Neural cell (in vitro differentiated cells): ENCODE data around the gene PLCL1. TPM values are rescaled to one million over a fixed set of nuclear protein-coding genes. Genes with fewer than 3 reads are reported as not detected.

ENCODE experiments used
- H2AFZ ChIP-seq: fragments of 200-600, 300-800 bp; sonication (generic), shearing (Covaris generic); 2 replicates; pipeline ENCODE4 v1.6.0; 2014; ENCODE audit warnings: low read depth, mild to moderate bottlenecking, antibody characterized with exemption, low read length, moderate library complexity
- H3F3A ChIP-seq: fragments of 200-600 bp; shearing (Covaris generic); 2 replicates; pipeline ENCODE4 v1.6.1; 2016; ENCODE audit warnings: mild to moderate bottlenecking, moderate library complexity, mixed read lengths, antibody characterized with exemption, low read length; ENCODE audit not compliant: insufficient read depth, poor library complexity, severe bottlenecking
- H3K27ac ChIP-seq: fragments of 200-600, 300-800 bp; sonication (generic), shearing (Covaris generic); 2 replicates; pipeline ENCODE4 v1.5.1; 2014; ENCODE audit warnings: mild to moderate bottlenecking, low read length, moderate library complexity
- H3K27me3 ChIP-seq: fragments of 300-800, 200-600 bp; sonication (generic), shearing (Covaris generic); 2 replicates; pipeline ENCODE4 v1.6.0; 2014; ENCODE audit warnings: mild to moderate bottlenecking, low read depth, low read length, moderate library complexity; ENCODE audit not compliant: insufficient read depth
- H3K36me3 ChIP-seq: fragments of 300-800, 200-600 bp; sonication (generic), shearing (Covaris generic); 2 replicates; pipeline ENCODE4 v1.5.1; 2014; ENCODE audit warnings: mild to moderate bottlenecking, antibody characterized with exemption, low read length, moderate library complexity; ENCODE audit not compliant: insufficient read depth
- H3K4me2 ChIP-seq: fragments of 300-800, 200-600 bp; sonication (generic), shearing (Covaris generic); 2 replicates; pipeline ENCODE4 v1.6.0; 2014; ENCODE audit warnings: mild to moderate bottlenecking, low read length
- H3K4me3 ChIP-seq: fragments of 300-800, 200-600 bp; sonication (generic), shearing (Covaris generic); 2 replicates; pipeline ENCODE4 v1.5.1; 2014; ENCODE audit warnings: mild to moderate bottlenecking, low read length, moderate library complexity
- H3K79me2 ChIP-seq: fragments of 200-600 bp; shearing (Covaris generic); replicated peaks from 2 replicates; pipeline ENCODE4 v1.6.0; 2014; ENCODE audit warnings: mild to moderate bottlenecking, low read length, moderate library complexity; ENCODE audit not compliant: insufficient read depth
- H3K9ac ChIP-seq: fragments of 300-800, 200-600 bp; sonication (generic), shearing (Covaris generic); 2 replicates; pipeline ENCODE4 v1.6.1; 2016; ENCODE audit warnings: mild to moderate bottlenecking, low read length, mixed read lengths
- H3K9me2 ChIP-seq: fragments of 200-600 bp; shearing (Covaris generic); 2 replicates; pipeline ENCODE4 v1.6.1; 2016; ENCODE audit warnings: mild to moderate bottlenecking, low read length, mixed read lengths; ENCODE audit not compliant: insufficient read depth
- H3K9me3 ChIP-seq: fragments of 200-600, 300-800 bp; sonication (generic), shearing (Covaris generic); 2 replicates; pipeline ENCODE4 v1.6.1; 2016; ENCODE audit warnings: mild to moderate bottlenecking, mixed run types, low read length, moderate library complexity, mixed read lengths
- H4K20me1 ChIP-seq: fragments of 200-600 bp; shearing (Covaris generic); 2 replicates; pipeline ENCODE4 v1.6.1; 2016; ENCODE audit warnings: mild to moderate bottlenecking, mixed run types; ENCODE audit not compliant: insufficient read depth
- EP300 ChIP-seq: fragments of 450-650 bp; conservative IDR thresholded peaks from 2 replicates; pipeline ENCODE4 v1.6.1; 2014; ENCODE audit warnings: antibody characterized with exemption, mild to moderate bottlenecking, moderate library complexity; ENCODE audit not compliant: poor library complexity, severe bottlenecking
- EZH2 ChIP-seq: fragments of 200-600, 300-800 bp; shearing (Covaris generic), sonication (generic); IDR thresholded peaks from 2 replicates; pipeline ENCODE4 v1.6.1; 2014; ENCODE audit warnings: antibody characterized with exemption, low read length, borderline replicate concordance, mild to moderate bottlenecking; ENCODE audit not compliant: insufficient read depth, poor library complexity, severe bottlenecking
- MXI1 ChIP-seq: fragments of 450-650 bp; conservative IDR thresholded peaks from 2 replicates; pipeline ENCODE4 v1.6.1; 2014; ENCODE audit warnings: antibody characterized with exemption, mild to moderate bottlenecking; ENCODE audit not compliant: poor library complexity, severe bottlenecking
- POLR2AphosphoS5 ChIP-seq: IDR thresholded peaks from 2 replicates; pipeline ENCODE4 v1.6.1; 2012
- RAD21 ChIP-seq: fragments of 450-650 bp; conservative IDR thresholded peaks from 2 replicates; pipeline ENCODE4 v1.6.1; 2014; ENCODE audit warnings: antibody characterized with exemption, mild to moderate bottlenecking, moderate library complexity
- SMC3 ChIP-seq: fragments of 450-650 bp; conservative IDR thresholded peaks from 2 replicates; pipeline ENCODE4 v1.6.1; 2014; ENCODE audit warnings: antibody characterized with exemption, mild to moderate bottlenecking, moderate library complexity; ENCODE audit not compliant: poor library complexity
- TAF1 ChIP-seq: IDR thresholded peaks from 2 replicates; pipeline ENCODE4 v1.6.1; 2012; ENCODE audit warnings: low read depth
- polyA plus RNA-seq: library from polyadenylated mRNA; depleted of rRNA; stranded (reverse); fragments of >200 nt; gene quantifications from 2 replicates; pipeline ENCODE4 v1.2.3, GENCODE V29; 2014
- TF ChIP-seq, protein P1 (sequence below): IDR thresholded peaks from 2 replicates; pipeline ENCODE4 v1.6.1; 2012; ENCODE audit warnings: borderline replicate concordance
- TF ChIP-seq, protein P2 (sequence below): fragments of 450-650 bp; IDR thresholded peaks from 2 replicates; pipeline ENCODE4 v1.5.1; 2014; ENCODE audit warnings: antibody characterized with exemption, mild to moderate bottlenecking, moderate library complexity; ENCODE audit not compliant: poor library complexity, severe bottlenecking

Gene PLCL1
- polyA plus RNA-seq, 1 donor from 2014 or later: 6.8 TPM

DNA sequence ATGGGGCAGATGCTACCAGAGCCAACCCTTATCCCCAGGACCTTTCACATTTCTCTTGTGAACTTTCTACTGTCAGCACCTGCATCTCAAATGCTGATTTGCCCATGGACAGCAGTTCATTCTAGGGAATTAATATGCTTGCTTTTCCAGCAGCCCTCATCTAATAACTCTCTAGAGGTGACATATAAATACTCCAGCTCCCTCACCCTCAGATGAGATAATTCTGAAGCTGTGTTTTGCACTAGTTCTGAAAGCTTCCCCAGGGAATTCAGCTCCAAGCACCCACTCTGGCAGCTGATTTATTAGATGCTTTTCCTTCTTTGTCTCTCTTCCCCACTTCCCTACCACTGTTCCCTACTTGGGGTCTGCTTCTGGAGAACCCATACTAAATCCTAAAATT, 62.1 kb downstream of the PLCL1 start:
- no peaks in the 10 kb centered on the region for H3K9me3 ChIP-seq
- H3K27me3 ChIP-seq: no peaks in the 10 kb centered on the region
- H3K4me2 ChIP-seq: no peak overlapping the region
- no peaks in the 10 kb centered on the region for H4K20me1 ChIP-seq
- TF ChIP-seq MXI1 (no peak), TAF1 (no peak), SMC3 (no peak), EP300 (no peak), RAD21 (no peak), POLR2AphosphoS5 (no peak), EZH2 (no peak)
- TF ChIP-seq, protein P1, sequence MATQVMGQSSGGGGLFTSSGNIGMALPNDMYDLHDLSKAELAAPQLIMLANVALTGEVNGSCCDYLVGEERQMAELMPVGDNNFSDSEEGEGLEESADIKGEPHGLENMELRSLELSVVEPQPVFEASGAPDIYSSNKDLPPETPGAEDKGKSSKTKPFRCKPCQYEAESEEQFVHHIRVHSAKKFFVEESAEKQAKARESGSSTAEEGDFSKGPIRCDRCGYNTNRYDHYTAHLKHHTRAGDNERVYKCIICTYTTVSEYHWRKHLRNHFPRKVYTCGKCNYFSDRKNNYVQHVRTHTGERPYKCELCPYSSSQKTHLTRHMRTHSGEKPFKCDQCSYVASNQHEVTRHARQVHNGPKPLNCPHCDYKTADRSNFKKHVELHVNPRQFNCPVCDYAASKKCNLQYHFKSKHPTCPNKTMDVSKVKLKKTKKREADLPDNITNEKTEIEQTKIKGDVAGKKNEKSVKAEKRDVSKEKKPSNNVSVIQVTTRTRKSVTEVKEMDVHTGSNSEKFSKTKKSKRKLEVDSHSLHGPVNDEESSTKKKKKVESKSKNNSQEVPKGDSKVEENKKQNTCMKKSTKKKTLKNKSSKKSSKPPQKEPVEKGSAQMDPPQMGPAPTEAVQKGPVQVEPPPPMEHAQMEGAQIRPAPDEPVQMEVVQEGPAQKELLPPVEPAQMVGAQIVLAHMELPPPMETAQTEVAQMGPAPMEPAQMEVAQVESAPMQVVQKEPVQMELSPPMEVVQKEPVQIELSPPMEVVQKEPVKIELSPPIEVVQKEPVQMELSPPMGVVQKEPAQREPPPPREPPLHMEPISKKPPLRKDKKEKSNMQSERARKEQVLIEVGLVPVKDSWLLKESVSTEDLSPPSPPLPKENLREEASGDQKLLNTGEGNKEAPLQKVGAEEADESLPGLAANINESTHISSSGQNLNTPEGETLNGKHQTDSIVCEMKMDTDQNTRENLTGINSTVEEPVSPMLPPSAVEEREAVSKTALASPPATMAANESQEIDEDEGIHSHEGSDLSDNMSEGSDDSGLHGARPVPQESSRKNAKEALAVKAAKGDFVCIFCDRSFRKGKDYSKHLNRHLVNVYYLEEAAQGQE: no peak
- TF ChIP-seq, protein P2, sequence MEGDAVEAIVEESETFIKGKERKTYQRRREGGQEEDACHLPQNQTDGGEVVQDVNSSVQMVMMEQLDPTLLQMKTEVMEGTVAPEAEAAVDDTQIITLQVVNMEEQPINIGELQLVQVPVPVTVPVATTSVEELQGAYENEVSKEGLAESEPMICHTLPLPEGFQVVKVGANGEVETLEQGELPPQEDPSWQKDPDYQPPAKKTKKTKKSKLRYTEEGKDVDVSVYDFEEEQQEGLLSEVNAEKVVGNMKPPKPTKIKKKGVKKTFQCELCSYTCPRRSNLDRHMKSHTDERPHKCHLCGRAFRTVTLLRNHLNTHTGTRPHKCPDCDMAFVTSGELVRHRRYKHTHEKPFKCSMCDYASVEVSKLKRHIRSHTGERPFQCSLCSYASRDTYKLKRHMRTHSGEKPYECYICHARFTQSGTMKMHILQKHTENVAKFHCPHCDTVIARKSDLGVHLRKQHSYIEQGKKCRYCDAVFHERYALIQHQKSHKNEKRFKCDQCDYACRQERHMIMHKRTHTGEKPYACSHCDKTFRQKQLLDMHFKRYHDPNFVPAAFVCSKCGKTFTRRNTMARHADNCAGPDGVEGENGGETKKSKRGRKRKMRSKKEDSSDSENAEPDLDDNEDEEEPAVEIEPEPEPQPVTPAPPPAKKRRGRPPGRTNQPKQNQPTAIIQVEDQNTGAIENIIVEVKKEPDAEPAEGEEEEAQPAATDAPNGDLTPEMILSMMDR: no peak
- H3K27ac ChIP-seq: no peak overlapping the region
- H3K9me2 ChIP-seq: no peaks in the 10 kb centered on the region
- H3K4me3 ChIP-seq: no peak overlapping the region
- H3K36me3 ChIP-seq: no peaks in the 10 kb centered on the region
- H2AFZ ChIP-seq: no peak overlapping the region
- no peak overlapping the region for H3K9ac ChIP-seq
- no peaks in the 10 kb centered on the region for H3K79me2 ChIP-seq
- no peaks in the 10 kb centered on the region for H3F3A ChIP-seq

DNA sequence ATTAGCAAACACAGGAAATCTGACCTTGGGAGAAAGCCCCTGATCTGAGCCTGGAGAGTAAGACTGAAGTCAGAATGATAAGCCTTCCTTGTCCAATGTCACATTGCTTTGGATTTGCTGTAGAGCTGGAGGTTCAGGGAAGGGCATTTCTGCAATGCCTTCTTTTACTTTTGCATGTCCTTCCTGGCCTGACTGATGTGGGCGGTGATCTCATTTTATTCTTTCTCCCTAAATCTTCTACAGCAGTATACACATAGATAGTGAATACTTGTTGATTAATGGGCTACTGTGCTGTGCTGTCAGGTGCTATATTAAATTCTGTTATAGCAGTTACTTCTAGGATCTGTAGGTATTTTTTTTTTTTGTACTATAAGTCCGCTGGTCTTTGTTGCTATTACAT, 62.6 kb downstream of the PLCL1 start:
- no peaks in the 10 kb centered on the region for H3K9me3 ChIP-seq
- no peak overlapping the region for H3K9ac ChIP-seq
- H3K27ac ChIP-seq: no peak overlapping the region
- H3F3A ChIP-seq: no peaks in the 10 kb centered on the region
- H3K27me3 ChIP-seq: no peaks in the 10 kb centered on the region
- H3K4me2 ChIP-seq: no peak overlapping the region
- TF ChIP-seq POLR2AphosphoS5: no peak
- TF ChIP-seq TAF1: no peak
- TF ChIP-seq RAD21: no peak
- TF ChIP-seq, protein P2: no peak
- no peak for TF ChIP-seq EZH2
- no peaks in the 10 kb centered on the region for H3K36me3 ChIP-seq
- H3K79me2 ChIP-seq: no peaks in the 10 kb centered on the region
- no peaks in the 10 kb centered on the region for H4K20me1 ChIP-seq
- no peak overlapping the region for H2AFZ ChIP-seq
- no peaks in the 10 kb centered on the region for H3K9me2 ChIP-seq
- no peak overlapping the region for H3K4me3 ChIP-seq
